ENCODE data around the gene HAPLN3.

GRCh38 chr15:88830016-88830415 lies 65.3 kb downstream of the HAPLN3 start:
- TF ChIP-seq ESRRA (IDR thresholded peaks at IDR 0.05; ENCODE audit: borderline replicate concordance, low read length) (no peak), EHF (CRISPR knock-in tag; IDR thresholded peaks at IDR 0.05) (no peak), CTCF (IDR thresholded peaks at IDR 0.05) (no peak)
- TF ChIP-seq, protein P1, sequence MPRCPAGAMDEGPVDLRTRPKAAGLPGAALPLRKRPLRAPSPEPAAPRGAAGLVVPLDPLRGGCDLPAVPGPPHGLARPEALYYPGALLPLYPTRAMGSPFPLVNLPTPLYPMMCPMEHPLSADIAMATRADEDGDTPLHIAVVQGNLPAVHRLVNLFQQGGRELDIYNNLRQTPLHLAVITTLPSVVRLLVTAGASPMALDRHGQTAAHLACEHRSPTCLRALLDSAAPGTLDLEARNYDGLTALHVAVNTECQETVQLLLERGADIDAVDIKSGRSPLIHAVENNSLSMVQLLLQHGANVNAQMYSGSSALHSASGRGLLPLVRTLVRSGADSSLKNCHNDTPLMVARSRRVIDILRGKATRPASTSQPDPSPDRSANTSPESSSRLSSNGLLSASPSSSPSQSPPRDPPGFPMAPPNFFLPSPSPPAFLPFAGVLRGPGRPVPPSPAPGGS (IDR thresholded peaks at IDR 0.05) = no peak

All from A549 (cell line).